Cardiac muscle cell (in vitro differentiated cells and primary cell): ENCODE measurements around the gene RIMS4. TPM values are rescaled to one million over a fixed set of nuclear protein-coding genes. Genes with fewer than 3 reads are reported as not detected.

Experiments used
- DNase-seq, 2 donors: peaks; one replicate each; pipeline versions ENCODE4 v3.0.0 to v3.0.0-alpha.2; 2010 to 2017; ENCODE audit warnings: low read depth in 1 of 2, low spot score in 1 of 2
- H3K27ac ChIP-seq: fragments of 200-600 bp; sonication (generic); 2 replicates; pipeline ENCODE4 v1.5.1; 2016
- H3K27me3 ChIP-seq: fragments of 200-600 bp; sonication (generic); 2 replicates; pipeline ENCODE4 v1.6.0; 2016; ENCODE audit warnings: control low read depth
- H3K36me3 ChIP-seq: fragments of 200-600 bp; sonication (generic); 2 replicates; pipeline ENCODE4 v1.5.1; 2016; ENCODE audit warnings: control low read depth
- H3K4me1 ChIP-seq: fragments of 200-600 bp; sonication (generic); 2 replicates; pipeline ENCODE4 v1.8.1; 2017; ENCODE audit warnings: low read depth, mild to moderate bottlenecking, mixed run types
- H3K4me3 ChIP-seq: fragments of 200-600 bp; sonication (generic); 2 replicates; pipeline ENCODE4 v1.5.1; 2016; ENCODE audit warnings: mild to moderate bottlenecking
- H3K9me3 ChIP-seq: fragments of 200-600 bp; sonication (generic); 2 replicates; pipeline ENCODE4 v1.5.1; 2017; ENCODE audit warnings: low read depth, mild to moderate bottlenecking, control low read depth
- CTCF ChIP-seq: IDR thresholded peaks from 2 replicates; pipeline ENCODE4 v1.5.1; 2012; ENCODE audit warnings: low read depth, mild to moderate bottlenecking, low read length
- polyA plus RNA-seq: library from polyadenylated mRNA; unstranded; fragments of >200 nt; fragmentation: Nextera tagmentation; extraction: Ambion mirVana; gene quantifications from 2 replicates; pipeline ENCODE4 v1.2.1, GENCODE V29; 2016
- total RNA-seq: library from RNA; depleted of rRNA; stranded (reverse); fragments of >200 nt; gene quantifications from 2 replicates; pipeline ENCODE4 v1.2.3, GENCODE V29; 2016

The RIMS4 gene
- total and polyA plus RNA-seq, 2 experiments from 2014 or later = 3.6 to 4.3 TPM

DNA sequence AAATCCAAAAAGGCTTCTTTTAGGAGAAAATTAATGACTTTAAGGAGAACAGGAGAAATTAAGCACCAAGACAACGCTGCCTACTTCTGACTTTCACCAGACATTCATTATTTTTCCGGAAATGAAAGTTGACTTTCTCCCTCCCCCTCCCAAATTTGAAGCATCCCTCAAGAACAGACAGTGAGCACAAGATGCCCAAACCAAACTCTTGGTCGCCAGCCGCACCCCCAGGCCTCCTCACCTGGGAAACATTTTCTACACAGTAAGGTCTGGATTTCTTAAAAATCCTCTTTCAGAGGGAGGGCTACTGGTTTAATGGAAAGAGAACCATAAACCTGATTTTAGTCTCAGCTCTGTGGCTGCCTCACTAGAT is 2.7 kb downstream of the RIMS4 start:
- peaks cover 24% of the 10 kb centered on the region for H3K4me1 ChIP-seq
- H3K27ac ChIP-seq = no peak overlapping the region
- no peak for DNase-seq
- no peaks in the 10 kb centered on the region for H3K9me3 ChIP-seq
- peaks cover 53% of the 10 kb centered on the region for H3K27me3 ChIP-seq
- H3K36me3 ChIP-seq = no peaks in the 10 kb centered on the region
- no peak overlapping the region for H3K4me3 ChIP-seq
- TF ChIP-seq CTCF = no peak

DNA sequence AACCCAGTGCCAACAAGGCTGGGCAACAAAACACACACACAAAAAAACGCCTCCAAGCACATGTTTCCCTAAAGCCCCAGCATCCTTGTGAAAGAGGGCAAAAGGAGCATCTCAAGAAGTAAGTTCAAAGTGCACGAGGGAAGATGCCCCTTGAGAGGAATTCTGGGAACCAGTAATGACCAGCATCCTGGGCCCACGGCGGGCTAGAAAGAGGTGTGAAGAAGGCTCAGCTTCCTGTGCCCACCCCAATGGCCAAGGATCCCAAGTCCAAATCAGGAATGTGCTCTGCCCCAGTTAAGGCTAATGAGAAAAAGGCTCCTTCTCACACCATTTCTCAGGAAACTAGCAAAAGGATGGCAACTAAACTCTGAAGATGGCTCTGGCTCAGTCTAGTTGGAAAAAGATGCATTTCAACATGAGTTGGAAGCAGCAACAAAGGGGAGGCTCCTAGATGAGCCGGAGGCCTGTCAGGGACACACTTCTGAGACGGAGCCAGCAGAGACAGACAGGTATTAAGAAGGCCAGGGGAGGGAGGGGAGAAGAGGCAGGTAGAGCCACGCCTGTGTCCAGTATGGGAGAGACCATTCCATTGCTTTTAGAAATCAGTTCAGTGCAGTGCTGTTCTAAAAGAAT is 3.2 kb downstream of the RIMS4 start:
- Histone ChIP-seq H3K27me3 (peaks cover 48% of the 10 kb centered on the region), H3K36me3 (no peaks in the 10 kb centered on the region), H3K9me3 (no peaks in the 10 kb centered on the region), H3K27ac (no peak overlapping the region), H3K4me3 (no peak overlapping the region), H3K4me1 (peaks cover 24% of the 10 kb centered on the region)
- TF ChIP-seq CTCF = no peak
- DNase-seq = no peak

DNA sequence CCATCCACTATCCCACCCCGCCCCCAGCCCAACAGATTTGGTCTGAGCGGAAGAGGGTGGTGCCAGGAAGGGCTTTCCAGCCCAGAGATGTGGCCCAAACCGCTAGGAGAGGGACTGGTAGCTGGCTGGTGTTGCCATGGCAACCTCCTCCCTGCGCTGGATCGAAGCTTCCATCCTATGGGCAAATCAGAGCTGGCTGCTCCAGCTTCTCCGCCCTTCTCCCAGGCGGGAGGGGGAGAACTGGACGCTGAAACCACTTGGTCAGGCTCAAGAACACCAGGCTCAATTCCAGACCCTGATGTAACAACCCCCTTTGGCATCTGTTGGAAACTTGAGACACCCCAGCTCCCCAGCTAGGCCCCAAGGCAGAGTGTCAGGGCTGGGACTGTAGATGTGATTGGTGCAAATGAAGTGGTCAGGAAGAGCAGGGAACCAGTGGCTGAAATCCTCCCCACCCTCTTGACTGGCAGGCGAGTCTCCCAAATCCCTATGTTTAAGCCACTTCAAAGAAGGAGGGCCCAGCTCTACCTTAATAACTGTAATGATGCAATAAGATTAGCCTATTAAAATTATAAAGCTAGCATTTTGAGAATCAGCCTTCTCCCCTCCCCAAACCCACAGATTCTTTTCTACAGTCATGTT is 4.2 kb downstream of the RIMS4 start:
- H3K4me1 ChIP-seq = peaks cover 24% of the 10 kb centered on the region
- H3K9me3 ChIP-seq = no peaks in the 10 kb centered on the region
- TF ChIP-seq CTCF = no peak
- no peak overlapping the region for H3K27ac ChIP-seq
- no peaks in the 10 kb centered on the region for H3K36me3 ChIP-seq
- H3K4me3 ChIP-seq = no peak overlapping the region
- peak; percentile 85 to 87 for DNase-seq
- H3K27me3 ChIP-seq = peaks cover 37% of the 10 kb centered on the region

DNA sequence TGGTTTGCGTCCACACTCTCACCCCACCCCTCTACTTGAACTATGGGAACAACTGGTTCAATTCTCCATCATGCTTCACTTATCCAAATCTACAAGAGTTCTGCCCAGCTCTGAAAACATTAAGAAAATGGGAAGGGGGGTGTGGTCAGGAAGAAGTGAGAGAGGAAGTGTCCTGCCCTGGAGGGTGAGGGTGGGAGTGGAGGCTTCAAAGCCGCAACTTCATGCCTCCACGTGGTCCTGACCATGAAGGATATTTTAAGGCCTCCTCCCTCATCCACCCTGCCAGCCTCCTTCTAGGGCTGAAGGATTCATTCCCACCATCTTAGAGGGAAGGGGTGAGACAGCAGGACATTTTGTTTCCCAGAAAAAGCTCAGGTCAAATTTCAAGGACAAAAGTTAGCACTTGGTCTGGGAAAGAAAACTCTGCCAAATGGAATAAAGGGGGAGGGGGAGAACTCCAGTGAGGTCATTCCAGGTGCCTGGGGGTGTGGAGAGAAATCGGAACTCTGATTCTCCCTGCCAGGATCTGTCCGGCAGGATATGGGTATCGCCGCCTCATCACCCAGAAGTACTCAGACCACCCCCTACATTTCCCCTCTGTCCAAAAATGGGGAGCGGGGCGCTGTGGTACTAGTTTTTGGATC is 4.9 kb downstream of the RIMS4 start:
- Histone ChIP-seq H3K4me3 (no peak overlapping the region), H3K27me3 (peaks cover 31% of the 10 kb centered on the region), H3K9me3 (no peaks in the 10 kb centered on the region), H3K27ac (no peak overlapping the region), H3K36me3 (no peaks in the 10 kb centered on the region), H3K4me1 (peaks cover 24% of the 10 kb centered on the region)
- DNase-seq = no peak
- TF ChIP-seq CTCF = no peak

DNA sequence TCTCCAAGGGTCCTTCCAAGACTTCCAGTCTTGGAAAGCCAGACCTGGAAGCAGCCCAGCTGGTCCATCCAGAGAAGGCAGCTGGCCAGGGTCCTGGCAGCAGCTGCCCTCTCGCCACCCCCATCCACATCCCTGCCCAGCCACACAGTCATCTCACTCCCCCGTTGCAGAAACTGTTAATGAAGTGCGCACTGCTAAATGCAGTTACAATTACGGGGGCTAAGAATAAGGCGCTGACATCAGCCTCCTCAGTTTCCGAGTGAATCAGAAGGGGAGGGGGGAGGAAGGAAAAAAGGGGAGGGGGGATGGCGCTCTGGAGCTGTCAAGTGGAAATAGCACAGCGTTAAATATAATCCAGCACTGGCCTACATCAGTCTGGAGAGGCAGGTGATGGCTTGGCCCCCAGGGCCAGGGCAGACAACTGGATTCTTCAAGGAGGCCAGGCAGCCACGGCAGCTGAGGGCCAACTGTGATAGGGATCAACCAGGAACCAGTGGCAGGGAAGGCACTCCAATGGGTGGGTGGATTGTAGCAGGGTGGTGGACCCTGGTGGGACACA is 6.9 kb downstream of the RIMS4 start:
- TF ChIP-seq CTCF = no peak

More for the DNA sequence above, 6.9 kb downstream of the RIMS4 start:
- Histone ChIP-seq H3K4me1 (peaks cover 19% of the 10 kb centered on the region), H3K9me3 (no peaks in the 10 kb centered on the region), H3K27me3 (peaks cover 15% of the 10 kb centered on the region), H3K4me3 (no peak overlapping the region), H3K27ac (no peak overlapping the region), H3K36me3 (no peaks in the 10 kb centered on the region)
- DNase-seq = peak in 1 of 2 donors; percentile 67
